ENCODE data around the gene ZSWIM8. TPM values are rescaled to one million over a fixed set of nuclear protein-coding genes. Genes with fewer than 3 reads are reported as not detected.

Gene ZSWIM8
- total and polyA plus RNA-seq, 2 experiments from 2014 or later, result 101 to 103 TPM

GRCh38 chr10:73843261-73843660 is 57.9 kb downstream of the ZSWIM8 start:
- H3K27me3 ChIP-seq, result no peaks in the 10 kb centered on the region
- no peaks in the 10 kb centered on the region for H3K79me2 ChIP-seq
- no peaks in the 10 kb centered on the region for H3K9me2 ChIP-seq (replicated peaks; ENCODE audit: insufficient read depth)
- H3K27ac ChIP-seq, result no peak overlapping the region
- no peak for DNase-seq (ENCODE audit: low spot score)
- no peak overlapping the region for H2AFZ ChIP-seq
- no peak for TF ChIP-seq CTCF (IDR thresholded peaks at IDR 0.05; ENCODE audit: poor library complexity)
- no peaks in the 10 kb centered on the region for H3K9me3 ChIP-seq (ENCODE audit: low read depth)
- H4K20me1 ChIP-seq (ENCODE audit: insufficient read depth, poor library complexity, severe bottlenecking), result no peaks in the 10 kb centered on the region
- no peaks in the 10 kb centered on the region for H3K4me1 ChIP-seq (ENCODE audit: insufficient read depth)
- H3K36me3 ChIP-seq (replicated peaks; ENCODE audit: insufficient read depth, low read depth), result no peaks in the 10 kb centered on the region
- no peak overlapping the region for H3K4me3 ChIP-seq
- 92% methylated on average over 5 of the region's 5 CpGs for WGBS (ENCODE audit: low lambda C conversion rate, missing lambda C conversion rate)
- no peak overlapping the region for H3K4me2 ChIP-seq

- Histone ChIP-seq H3K4me2 (no peak overlapping the region), H3K4me3 (no peak overlapping the region), H4K20me1 (ENCODE audit: insufficient read depth, poor library complexity, severe bottlenecking) (no peaks in the 10 kb centered on the region), H3K27me3 (no peaks in the 10 kb centered on the region), H2AFZ (no peak overlapping the region), H3K36me3 (replicated peaks; ENCODE audit: insufficient read depth, low read depth) (no peaks in the 10 kb centered on the region), H3K27ac (no peak overlapping the region), H3K9me3 (ENCODE audit: low read depth) (no peaks in the 10 kb centered on the region), H3K79me2 (no peaks in the 10 kb centered on the region), H3K9me2 (replicated peaks; ENCODE audit: insufficient read depth) (no peaks in the 10 kb centered on the region), H3K4me1 (ENCODE audit: insufficient read depth) (no peaks in the 10 kb centered on the region)
- DNase-seq (ENCODE audit: low spot score), result no peak
- TF ChIP-seq EZH2phosphoT487 (IDR thresholded peaks at IDR 0.05; ENCODE audit: low read depth, severe bottlenecking, unreplicated experiment) (no peak), EZH2 (IDR thresholded peaks at IDR 0.05; ENCODE audit: borderline replicate concordance) (no peak), CTCF (IDR thresholded peaks at IDR 0.05; ENCODE audit: poor library complexity) (no peak)
- WGBS (ENCODE audit: low lambda C conversion rate, missing lambda C conversion rate), result 94% methylated on average over 7 of the region's 7 CpGs
Observed at GRCh38 chr10:73847031-73847430, 61.6 kb downstream of the ZSWIM8 start.

GRCh38 chr10:73848821-73849489 is 63.5 kb downstream of the ZSWIM8 start:
- Histone ChIP-seq H3K9me2 (replicated peaks; ENCODE audit: insufficient read depth) (no peaks in the 10 kb centered on the region), H4K20me1 (ENCODE audit: insufficient read depth, poor library complexity, severe bottlenecking) (peaks cover 4% of the 10 kb centered on the region), H3K36me3 (replicated peaks; ENCODE audit: insufficient read depth, low read depth) (no peaks in the 10 kb centered on the region), H3K27ac (no peak overlapping the region), H3K79me2 (no peaks in the 10 kb centered on the region), H3K27me3 (no peaks in the 10 kb centered on the region), H3K9me3 (ENCODE audit: low read depth) (no peaks in the 10 kb centered on the region), H3K4me1 (ENCODE audit: insufficient read depth) (no peaks in the 10 kb centered on the region), H2AFZ (no peak overlapping the region), H3K4me3 (no peak overlapping the region), H3K4me2 (no peak overlapping the region)
- TF ChIP-seq EZH2 (IDR thresholded peaks at IDR 0.05; ENCODE audit: borderline replicate concordance) (no peak), EZH2phosphoT487 (IDR thresholded peaks at IDR 0.05; ENCODE audit: low read depth, severe bottlenecking, unreplicated experiment) (no peak), CTCF (IDR thresholded peaks at IDR 0.05; ENCODE audit: poor library complexity) (peak; percentile 98)
- 49% methylated on average over 17 of the region's 17 CpGs for WGBS (ENCODE audit: low lambda C conversion rate, missing lambda C conversion rate)
- DNase-seq (ENCODE audit: low spot score), result peak; percentile 89

Data from hepatocyte (in vitro differentiated cells).